ENCODE measurements around the gene HADHA.

The HADHA gene

GRCh38 chr2:26276484-26277227 is 32.2 kb upstream of the HADHA start:
- Histone ChIP-seq H3K36me3 (replicated peaks; ENCODE audit: low read depth, low read length) (peaks cover 14% of the 10 kb centered on the region), H3K4me1 (ENCODE audit: low read length) (peaks cover 4% of the 10 kb centered on the region), H3K9ac (ENCODE audit: low read length) (no peak overlapping the region)

GRCh38 chr2:26274058-26274613 is 29.7 kb upstream of the HADHA start:
- no peak overlapping the region for H3K4me2 ChIP-seq (ENCODE audit: low read length)
- no peak overlapping the region for H3K9ac ChIP-seq (ENCODE audit: low read length)
- H3K9me3 ChIP-seq (ENCODE audit: insufficient read depth, low read length): no peaks in the 10 kb centered on the region
- H3K79me2 ChIP-seq (ENCODE audit: low read length): no peaks in the 10 kb centered on the region
- no peak overlapping the region for H3K27ac ChIP-seq (ENCODE audit: low read length)
- H3K27me3 ChIP-seq (ENCODE audit: low read depth, low read length): no peaks in the 10 kb centered on the region
- H2AFZ ChIP-seq (ENCODE audit: low read depth, low read length): no peak overlapping the region
- H3K36me3 ChIP-seq (replicated peaks; ENCODE audit: low read depth, low read length): peaks cover 6% of the 10 kb centered on the region
- peaks cover 20% of the 10 kb centered on the region for H3K4me1 ChIP-seq (ENCODE audit: low read length)
- peaks cover 7% of the 10 kb centered on the region; the same call in 1 of the 2 replicates for H4K20me1 ChIP-seq (ENCODE audit: insufficient read depth, low read length)
- H3K4me3 ChIP-seq (ENCODE audit: low read length): no peak overlapping the region
- TF ChIP-seq EZH2phosphoT487 (IDR thresholded peaks at IDR 0.05; ENCODE audit: low read depth) (no peak), CTCF (IDR thresholded peaks at IDR 0.05; ENCODE audit: low read depth, low read length) (no peak)

More at GRCh38 chr2:26276484-26277227, 32.2 kb upstream of the HADHA start:
- Histone ChIP-seq H3K79me2 (ENCODE audit: low read length) (no peaks in the 10 kb centered on the region), H3K4me3 (ENCODE audit: low read length) (no peak overlapping the region), H2AFZ (ENCODE audit: low read depth, low read length) (no peak overlapping the region), H3K9me3 (ENCODE audit: insufficient read depth, low read length) (no peaks in the 10 kb centered on the region), H3K4me2 (ENCODE audit: low read length) (no peak overlapping the region), H4K20me1 (ENCODE audit: insufficient read depth, low read length) (no peaks in the 10 kb centered on the region), H3K27ac (ENCODE audit: low read length) (no peak overlapping the region), H3K27me3 (ENCODE audit: low read depth, low read length) (no peaks in the 10 kb centered on the region)
- TF ChIP-seq EZH2phosphoT487 (IDR thresholded peaks at IDR 0.05; ENCODE audit: low read depth) (no peak), CTCF (IDR thresholded peaks at IDR 0.05; ENCODE audit: low read depth, low read length) (no peak)

GRCh38 chr2:26273501-26273900 is 29.1 kb upstream of the HADHA start:
- H3K4me3 ChIP-seq (ENCODE audit: low read length): no peak overlapping the region
- H3K4me2 ChIP-seq (ENCODE audit: low read length): no peak overlapping the region
- TF ChIP-seq EZH2phosphoT487 (IDR thresholded peaks at IDR 0.05; ENCODE audit: low read depth) (no peak), CTCF (IDR thresholded peaks at IDR 0.05; ENCODE audit: low read depth, low read length) (no peak)
- no peaks in the 10 kb centered on the region for H3K27me3 ChIP-seq (ENCODE audit: low read depth, low read length)
- no peaks in the 10 kb centered on the region for H3K79me2 ChIP-seq (ENCODE audit: low read length)
- peaks cover 7% of the 10 kb centered on the region; the same call in 1 of the 2 replicates for H4K20me1 ChIP-seq (ENCODE audit: insufficient read depth, low read length)
- no peaks in the 10 kb centered on the region for H3K9me3 ChIP-seq (ENCODE audit: insufficient read depth, low read length)
- no peak overlapping the region for H2AFZ ChIP-seq (ENCODE audit: low read depth, low read length)
- H3K9ac ChIP-seq (ENCODE audit: low read length): no peak overlapping the region
- H3K4me1 ChIP-seq (ENCODE audit: low read length): peaks cover 21% of the 10 kb centered on the region
- H3K27ac ChIP-seq (ENCODE audit: low read length): no peak overlapping the region
- peaks cover 2% of the 10 kb centered on the region for H3K36me3 ChIP-seq (replicated peaks; ENCODE audit: low read depth, low read length)

GRCh38 chr2:26270373-26270772 is 25.9 kb upstream of the HADHA start:
- H3K4me1 ChIP-seq (ENCODE audit: low read length): peaks cover 21% of the 10 kb centered on the region
- no peaks in the 10 kb centered on the region for H3K9me3 ChIP-seq (ENCODE audit: insufficient read depth, low read length)
- H3K4me3 ChIP-seq (ENCODE audit: low read length): peak overlapping the region; percentile 35
- no peak for TF ChIP-seq EZH2phosphoT487 (IDR thresholded peaks at IDR 0.05; ENCODE audit: low read depth)
- TF ChIP-seq CTCF (IDR thresholded peaks at IDR 0.05; ENCODE audit: low read depth, low read length): no peak
- peaks cover 7% of the 10 kb centered on the region; the same call in 1 of the 2 replicates for H4K20me1 ChIP-seq (ENCODE audit: insufficient read depth, low read length)
- H3K36me3 ChIP-seq (replicated peaks; ENCODE audit: low read depth, low read length): no peaks in the 10 kb centered on the region
- H3K79me2 ChIP-seq (ENCODE audit: low read length): no peaks in the 10 kb centered on the region
- peak overlapping the region; percentile 69 for H3K4me2 ChIP-seq (ENCODE audit: low read length)
- no peak overlapping the region for H3K9ac ChIP-seq (ENCODE audit: low read length)
- H2AFZ ChIP-seq (ENCODE audit: low read depth, low read length): no peak overlapping the region
- peak overlapping the region; percentile 39 for H3K27ac ChIP-seq (ENCODE audit: low read length)
- no peaks in the 10 kb centered on the region for H3K27me3 ChIP-seq (ENCODE audit: low read depth, low read length)
